ENCODE measurements around the gene LPO. TPM values are rescaled to one million over a fixed set of nuclear protein-coding genes. Genes with fewer than 3 reads are reported as not detected.

The LPO gene
- total and polyA plus RNA-seq, 5 donors from 2014 or later, result 0.08 to 0.15 TPM; not detected in 3

GRCh38 chr17:58244963-58245362 is 6.6 kb downstream of the LPO start:
- H3K4me3 Mint-ChIP-seq, result no peak overlapping the region
- peaks cover 33% of the 10 kb centered on the region for H3K27me3 Mint-ChIP-seq
- peaks cover 2% of the 10 kb centered on the region for H3K27me3 ChIP-seq (ENCODE audit: control insufficient read depth, insufficient read depth, low read length)

GRCh38 chr17:58245428-58246103 is 7.2 kb downstream of the LPO start:
- H3K4me3 Mint-ChIP-seq, result no peak overlapping the region
- Histone ChIP-seq H3K4me1 (ENCODE audit: control insufficient read depth, insufficient read depth, low read length, poor library complexity, severe bottlenecking) (peaks cover 7% of the 10 kb centered on the region), H3K9me3 (ENCODE audit: control insufficient read depth in 2 of 2, low read length in 2 of 2) (no peaks in the 10 kb centered on the region), H3K36me3 (ENCODE audit: control insufficient read depth, insufficient read depth, low read length) (no peaks in the 10 kb centered on the region), H3K27ac (ENCODE audit: insufficient read depth, low read length, poor library complexity, severe bottlenecking) (no peak overlapping the region), H3K4me3 (ENCODE audit: low read depth, low read length) (no peak overlapping the region), H3K27me3 (ENCODE audit: control insufficient read depth, insufficient read depth, low read length) (peaks cover 2% of the 10 kb centered on the region)
- H3K9me3 Mint-ChIP-seq, result no peaks in the 10 kb centered on the region
- no peaks in the 10 kb centered on the region for H3K36me3 Mint-ChIP-seq
- H3K27ac Mint-ChIP-seq, result no peak overlapping the region
- DNase-seq, result no peak
- ATAC-seq (ENCODE audit: low read depth in 2 of 2), result no peak
- peaks cover 0 to 14% (median 3%) of the 10 kb centered on the region in 4 donors for H3K4me1 Mint-ChIP-seq
- peaks cover 27% of the 10 kb centered on the region for H3K27me3 Mint-ChIP-seq

More at GRCh38 chr17:58244963-58245362, 6.6 kb downstream of the LPO start:
- H3K4me1 Mint-ChIP-seq, result peaks cover 0 to 14% (median 2%) of the 10 kb centered on the region in 4 donors
- Histone ChIP-seq H3K9me3 (ENCODE audit: control insufficient read depth in 2 of 2, low read length in 2 of 2) (no peaks in the 10 kb centered on the region), H3K4me1 (ENCODE audit: control insufficient read depth, insufficient read depth, low read length, poor library complexity, severe bottlenecking) (peaks cover 6% of the 10 kb centered on the region), H3K4me3 (ENCODE audit: low read depth, low read length) (no peak overlapping the region), H3K27ac (ENCODE audit: insufficient read depth, low read length, poor library complexity, severe bottlenecking) (no peak overlapping the region), H3K36me3 (ENCODE audit: control insufficient read depth, insufficient read depth, low read length) (no peaks in the 10 kb centered on the region)
- ATAC-seq (ENCODE audit: low read depth in 2 of 2) (no peak), DNase-seq (no peak)
- no peaks in the 10 kb centered on the region for H3K36me3 Mint-ChIP-seq
- no peaks in the 10 kb centered on the region for H3K9me3 Mint-ChIP-seq
- H3K27ac Mint-ChIP-seq, result no peak overlapping the region

DNA sequence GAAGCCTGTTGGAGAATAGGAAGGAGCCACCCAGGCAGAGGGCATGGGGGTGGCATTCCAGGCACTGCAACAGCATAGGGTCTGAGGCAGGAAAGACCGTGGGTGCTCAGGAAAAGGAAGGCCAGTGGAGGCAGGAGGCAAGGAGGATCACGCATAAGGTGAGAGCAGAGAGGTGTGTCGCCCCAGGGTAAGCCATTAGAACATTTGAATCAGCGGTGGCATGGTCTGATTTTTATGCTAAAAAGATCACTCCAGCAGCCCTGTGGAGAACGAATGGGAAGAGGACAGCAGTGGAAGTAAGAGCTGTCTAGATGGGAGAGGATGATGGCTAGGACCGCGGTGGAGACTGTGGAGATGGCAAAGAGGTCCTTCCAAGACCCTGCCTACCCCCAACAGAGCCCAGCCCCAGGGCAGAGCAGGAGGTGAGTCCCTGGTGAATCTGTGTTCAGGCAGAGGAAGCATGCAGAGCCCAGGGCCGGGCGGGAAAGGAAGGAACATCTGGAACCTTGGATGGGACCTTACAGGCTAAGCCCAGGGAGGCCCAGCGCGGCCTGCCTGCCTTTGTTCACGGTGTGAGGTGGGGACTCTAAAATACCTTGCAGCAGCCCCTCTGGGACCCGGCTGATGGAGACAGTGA is 7.8 kb downstream of the LPO start:
- Histone ChIP-seq H3K36me3 (ENCODE audit: control insufficient read depth, insufficient read depth, low read length) (no peaks in the 10 kb centered on the region), H3K9me3 (ENCODE audit: control insufficient read depth in 2 of 2, low read length in 2 of 2) (no peaks in the 10 kb centered on the region), H3K4me3 (ENCODE audit: low read depth, low read length) (no peak overlapping the region), H3K27ac (ENCODE audit: insufficient read depth, low read length, poor library complexity, severe bottlenecking) (no peak overlapping the region), H3K4me1 (ENCODE audit: control insufficient read depth, insufficient read depth, low read length, poor library complexity, severe bottlenecking) (peaks cover 7% of the 10 kb centered on the region), H3K27me3 (ENCODE audit: control insufficient read depth, insufficient read depth, low read length) (peaks cover 2% of the 10 kb centered on the region)
- no peak overlapping the region for H3K4me3 Mint-ChIP-seq
- H3K36me3 Mint-ChIP-seq, result no peaks in the 10 kb centered on the region
- H3K4me1 Mint-ChIP-seq, result peaks cover 0 to 14% (median 3%) of the 10 kb centered on the region in 4 donors
- H3K27me3 Mint-ChIP-seq, result peaks cover 21% of the 10 kb centered on the region
- DNase-seq (no peak), ATAC-seq (ENCODE audit: low read depth in 2 of 2) (no peak)
- H3K9me3 Mint-ChIP-seq, result no peaks in the 10 kb centered on the region
- no peak overlapping the region for H3K27ac Mint-ChIP-seq

DNA sequence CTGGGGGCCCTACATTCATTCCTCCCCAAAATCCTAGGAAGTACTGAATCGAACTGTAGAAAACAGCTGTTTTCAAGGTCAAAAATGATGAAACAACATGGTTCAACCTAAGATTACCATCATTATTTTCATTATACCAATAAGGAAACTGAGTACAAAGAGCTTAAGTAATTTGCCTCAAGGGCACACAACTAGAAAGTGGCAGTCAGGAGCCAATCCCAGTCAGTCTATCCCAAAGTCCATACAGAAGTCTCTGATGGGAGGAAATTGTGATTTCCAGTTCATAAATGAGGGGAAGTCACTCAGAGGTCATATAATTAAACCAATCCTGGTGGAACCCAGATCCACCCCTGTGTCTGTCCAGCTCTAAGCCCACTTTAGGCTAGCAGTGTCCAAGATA is 8.4 kb downstream of the LPO start:
- Histone ChIP-seq H3K9me3 (ENCODE audit: control insufficient read depth in 2 of 2, low read length in 2 of 2) (no peaks in the 10 kb centered on the region), H3K4me3 (ENCODE audit: low read depth, low read length) (no peak overlapping the region), H3K27me3 (ENCODE audit: control insufficient read depth, insufficient read depth, low read length) (peaks cover 2% of the 10 kb centered on the region), H3K4me1 (ENCODE audit: control insufficient read depth, insufficient read depth, low read length, poor library complexity, severe bottlenecking) (peaks cover 7% of the 10 kb centered on the region), H3K36me3 (ENCODE audit: control insufficient read depth, insufficient read depth, low read length) (no peaks in the 10 kb centered on the region), H3K27ac (ENCODE audit: insufficient read depth, low read length, poor library complexity, severe bottlenecking) (no peak overlapping the region)
- peaks cover 17% of the 10 kb centered on the region for H3K27me3 Mint-ChIP-seq
- H3K27ac Mint-ChIP-seq, result no peak overlapping the region
- H3K9me3 Mint-ChIP-seq, result no peaks in the 10 kb centered on the region
- H3K4me1 Mint-ChIP-seq, result peaks cover 0 to 14% (median 3%) of the 10 kb centered on the region in 4 donors
- DNase-seq (no peak), ATAC-seq (ENCODE audit: low read depth in 2 of 2) (no peak)
- H3K36me3 Mint-ChIP-seq, result no peaks in the 10 kb centered on the region
- H3K4me3 Mint-ChIP-seq, result no peak overlapping the region

GRCh38 chr17:58247511-58248363 is 9.4 kb downstream of the LPO start:
- peaks cover 7% of the 10 kb centered on the region for H3K4me1 ChIP-seq (ENCODE audit: control insufficient read depth, insufficient read depth, low read length, poor library complexity, severe bottlenecking)
- Mint-ChIP-seq H3K4me3 (no peak overlapping the region), H3K36me3 (no peaks in the 10 kb centered on the region), H3K4me1 (peaks cover 0 to 14% (median 3%) of the 10 kb centered on the region in 4 donors), H3K9me3 (no peaks in the 10 kb centered on the region), H3K27me3 (peaks cover 25% of the 10 kb centered on the region), H3K27ac (peak overlapping the region in 2 of 3 donors; percentile 35 to 38)
- no peaks in the 10 kb centered on the region for H3K36me3 ChIP-seq (ENCODE audit: control insufficient read depth, insufficient read depth, low read length)
- H3K4me3 ChIP-seq (ENCODE audit: low read depth, low read length), result no peak overlapping the region
- no peak for ATAC-seq (ENCODE audit: low read depth in 2 of 2)
- peaks cover 2% of the 10 kb centered on the region for H3K27me3 ChIP-seq (ENCODE audit: control insufficient read depth, insufficient read depth, low read length)
- no peaks in the 10 kb centered on the region for H3K9me3 ChIP-seq (ENCODE audit: control insufficient read depth in 2 of 2, low read length in 2 of 2)
- no peak overlapping the region for H3K27ac ChIP-seq (ENCODE audit: insufficient read depth, low read length, poor library complexity, severe bottlenecking)
- DNase-seq, result peak in 1 of 3 donors; percentile 12

DNA sequence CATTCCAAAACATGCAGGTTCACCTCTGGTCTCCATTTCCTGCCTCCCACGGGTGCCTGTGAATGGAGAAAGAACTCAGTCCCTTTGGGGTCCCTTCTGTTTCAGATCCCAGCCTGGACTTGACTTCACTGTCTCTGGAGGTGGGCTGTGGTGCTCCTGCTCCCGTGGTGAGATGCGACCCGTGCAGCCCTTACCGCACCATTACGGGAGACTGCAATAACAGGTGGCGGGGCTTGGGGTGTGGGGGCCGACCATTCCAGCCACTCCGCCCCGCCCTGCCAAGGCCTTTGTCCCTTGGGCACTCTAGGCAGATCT is 10.5 kb downstream of the LPO start:
- H3K27ac ChIP-seq (ENCODE audit: insufficient read depth, low read length, poor library complexity, severe bottlenecking), result no peak overlapping the region
- H3K27me3 Mint-ChIP-seq, result peaks cover 33% of the 10 kb centered on the region
- H3K36me3 Mint-ChIP-seq, result no peaks in the 10 kb centered on the region
- no peak overlapping the region for H3K4me3 ChIP-seq (ENCODE audit: low read depth, low read length)
- DNase-seq (no peak), ATAC-seq (ENCODE audit: low read depth in 2 of 2) (no peak)
- H3K4me1 ChIP-seq (ENCODE audit: control insufficient read depth, insufficient read depth, low read length, poor library complexity, severe bottlenecking), result peaks cover 7% of the 10 kb centered on the region
- no peak overlapping the region for H3K27ac Mint-ChIP-seq
- no peaks in the 10 kb centered on the region for H3K27me3 ChIP-seq (ENCODE audit: control insufficient read depth, insufficient read depth, low read length)
- peaks cover 0 to 14% (median 3%) of the 10 kb centered on the region in 4 donors for H3K4me1 Mint-ChIP-seq
- no peaks in the 10 kb centered on the region for H3K36me3 ChIP-seq (ENCODE audit: control insufficient read depth, insufficient read depth, low read length)
- H3K9me3 ChIP-seq (ENCODE audit: control insufficient read depth in 2 of 2, low read length in 2 of 2), result no peaks in the 10 kb centered on the region
- no peaks in the 10 kb centered on the region for H3K9me3 Mint-ChIP-seq
- peak overlapping the region in 1 of 4 donors; percentile 57 for H3K4me3 Mint-ChIP-seq

GRCh38 chr17:58249270-58250133 is 11.1 kb downstream of the LPO start:
- Mint-ChIP-seq H3K4me1 (peaks cover 0 to 14% (median 3%) of the 10 kb centered on the region in 4 donors), H3K4me3 (peak overlapping the region; percentile 41 to 89 (median 80)), H3K27me3 (peaks cover 33% of the 10 kb centered on the region), H3K9me3 (no peaks in the 10 kb centered on the region), H3K27ac (no peak overlapping the region), H3K36me3 (no peaks in the 10 kb centered on the region)
- no peak overlapping the region for H3K4me3 ChIP-seq (ENCODE audit: low read depth, low read length)
- H3K27me3 ChIP-seq (ENCODE audit: control insufficient read depth, insufficient read depth, low read length), result no peaks in the 10 kb centered on the region
- no peak overlapping the region for H3K27ac ChIP-seq (ENCODE audit: insufficient read depth, low read length, poor library complexity, severe bottlenecking)
- DNase-seq (peak; percentile 60 to 74 (median 64)), ATAC-seq (ENCODE audit: low read depth in 2 of 2) (peak; percentile 87 to 89)
- H3K9me3 ChIP-seq (ENCODE audit: control insufficient read depth in 2 of 2, low read length in 2 of 2), result no peaks in the 10 kb centered on the region
- H3K4me1 ChIP-seq (ENCODE audit: control insufficient read depth, insufficient read depth, low read length, poor library complexity, severe bottlenecking), result peaks cover 7% of the 10 kb centered on the region
- no peaks in the 10 kb centered on the region for H3K36me3 ChIP-seq (ENCODE audit: control insufficient read depth, insufficient read depth, low read length)
